ENCODE measurements around the gene RHBG. TPM values are rescaled to one million over a fixed set of nuclear protein-coding genes. Genes with fewer than 3 reads are reported as not detected.

The RHBG gene
- total RNA-seq, 1 experiment from 2014 or later = 1.5 TPM

GRCh38 chr1:156414461-156415064 is 45.6 kb downstream of the RHBG start:
- Histone ChIP-seq H4K8ac (replicated peaks; ENCODE audit: insufficient read length, low read depth, low read length) (no peak overlapping the region), H2BK20ac (ENCODE audit: low read depth, low read length, poor library complexity, severe bottlenecking) (no peak overlapping the region), H2BK15ac (ENCODE audit: low read depth, low read length) (no peak overlapping the region), H3K23ac (ENCODE audit: insufficient read length, low read depth, low read length) (no peak overlapping the region), H3K79me1 (ENCODE audit: insufficient read depth, low read depth, low read length, poor library complexity, severe bottlenecking) (no peaks in the 10 kb centered on the region), H3K23me2 (ENCODE audit: insufficient read length, low read depth, low read length, poor library complexity, severe bottlenecking) (no peaks in the 10 kb centered on the region), H2AFZ (ENCODE audit: low read length) (no peak overlapping the region), H4K5ac (ENCODE audit: insufficient read length, low read depth, low read length) (no peak overlapping the region), H3K27ac (ENCODE audit: insufficient read length, low read depth, low read length) (no peak overlapping the region), H3K4me1 (ENCODE audit: insufficient read depth, low read length) (peaks cover 5% of the 10 kb centered on the region; the same call in 1 of the 2 replicates), H3K79me2 (ENCODE audit: insufficient read depth, low read length) (no peaks in the 10 kb centered on the region), H2BK5ac (ENCODE audit: insufficient read length, low read length) (no peak overlapping the region), H3K18ac (ENCODE audit: insufficient read length, low read depth, low read length) (no peak overlapping the region), H3T11ph (ENCODE audit: low read length) (no peak overlapping the region), H3K27me3 (ENCODE audit: insufficient read depth, low read length) (no peaks in the 10 kb centered on the region; the same call in 1 of the 2 replicates), H4K91ac (ENCODE audit: insufficient read length, low read depth, low read length) (no peak overlapping the region), H3K14ac (ENCODE audit: insufficient read depth, low read length) (no peak overlapping the region), H2BK12ac (ENCODE audit: insufficient read length, low read depth, low read length) (no peak overlapping the region), H3K4me2 (ENCODE audit: insufficient read depth, insufficient read length, low read length) (no peak overlapping the region), H3K9ac (ENCODE audit: extremely low read depth, insufficient read length, low read length) (no peak overlapping the region), H3K9me3 (ENCODE audit: control insufficient read depth, low read depth, low read length) (no peaks in the 10 kb centered on the region), H3K4ac (ENCODE audit: low read depth, low read length) (no peak overlapping the region), H4K20me1 (ENCODE audit: control insufficient read depth, insufficient read depth, insufficient read length) (no peaks in the 10 kb centered on the region), H3K56ac (ENCODE audit: insufficient read length, low read depth, low read length) (no peak overlapping the region), H2BK120ac (ENCODE audit: low read depth, low read length, poor library complexity, severe bottlenecking) (no peak overlapping the region), H2AK5ac (ENCODE audit: insufficient read length, low read length) (no peak overlapping the region)
- no peak for TF ChIP-seq CTCF (conservative IDR thresholded peaks at IDR 0.05)
- Mint-ChIP-seq H3K4me3 (no peak overlapping the region; a peak in 1 of 5 replicates), H3K36me3 (ENCODE audit: insufficient read depth in 1 of 3, low read depth in 3 of 3) (peaks cover 0 to 11% (median 5%) of the 10 kb centered on the region in 3 experiments; a peak in 3 of 7 replicates), H3K4me1 (peaks cover 30 to 46% of the 10 kb centered on the region in 2 experiments), H3K27me3 (ENCODE audit: low read depth) (peaks cover 21% of the 10 kb centered on the region), H3K9me3 (no peaks in the 10 kb centered on the region), H3K27ac (no peak overlapping the region)
- WGBS (ENCODE audit: extremely low coverage, insufficient read length, low lambda C conversion rate) = no CpG with 5 or more reads among the region's 8 CpGs
- DNase-seq = no peak
